ENCODE results near the gene CERCAM.
"Not testable (repeated sequence)": the region's sequence is repeated elsewhere in the genome, so short reads cannot be mapped to it uniquely, and the experiment has no call there.

Gene CERCAM

DNA sequence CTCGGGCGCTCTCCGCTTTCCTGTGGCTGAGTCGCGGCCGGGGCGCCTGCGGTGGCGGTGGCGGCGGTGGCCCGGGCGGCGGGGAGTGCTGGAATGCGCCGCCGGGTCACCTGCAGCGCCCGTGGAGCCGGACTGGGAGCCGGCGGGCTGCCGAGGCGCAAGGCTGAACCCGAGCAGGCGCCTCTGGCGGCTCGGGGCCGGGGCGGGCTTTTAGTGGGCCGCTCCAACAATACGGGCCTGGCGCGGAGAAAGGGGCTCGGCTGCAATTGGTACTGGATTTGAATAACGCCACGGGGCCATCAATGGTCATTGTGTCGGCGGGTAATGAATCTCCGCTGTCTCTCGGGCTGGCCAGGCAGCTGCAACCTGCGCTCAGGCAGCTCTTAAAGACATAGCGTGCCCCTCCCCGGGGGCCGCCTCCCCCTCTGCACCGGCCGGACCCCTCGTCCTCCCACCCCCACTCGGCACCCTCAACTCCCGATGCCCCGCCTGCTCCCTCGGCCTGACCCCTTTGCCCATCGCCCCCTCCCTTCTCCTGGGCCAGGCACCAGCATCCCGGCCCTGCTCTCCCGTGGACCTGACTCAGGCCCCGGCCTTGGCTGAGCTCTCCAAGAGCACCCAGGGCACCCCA, 27.4 kb upstream of the CERCAM start:
- no peak for DNase-seq (ENCODE audit: low spot score)

DNA sequence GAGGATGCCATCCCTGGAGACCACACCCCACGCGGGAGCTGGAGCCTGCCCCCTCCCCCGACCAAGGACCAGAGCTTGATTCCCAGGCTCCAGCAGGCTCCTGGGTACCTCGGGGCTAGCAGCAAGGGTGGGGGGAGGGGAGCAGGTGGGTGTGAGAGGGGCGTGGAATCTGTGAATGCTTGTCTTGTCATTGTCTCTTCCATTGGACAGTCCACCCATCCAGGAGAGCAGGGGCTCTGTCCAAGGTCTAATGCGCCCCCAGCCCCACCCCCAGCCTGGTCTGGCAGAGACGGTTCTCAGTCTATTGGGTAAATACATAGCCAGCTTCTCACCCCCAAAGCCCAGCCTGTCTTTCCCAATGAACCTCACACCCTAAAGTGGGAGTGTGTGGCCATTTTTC, 26.7 kb upstream of the CERCAM start:
- no peak for DNase-seq (ENCODE audit: low spot score)

DNA sequence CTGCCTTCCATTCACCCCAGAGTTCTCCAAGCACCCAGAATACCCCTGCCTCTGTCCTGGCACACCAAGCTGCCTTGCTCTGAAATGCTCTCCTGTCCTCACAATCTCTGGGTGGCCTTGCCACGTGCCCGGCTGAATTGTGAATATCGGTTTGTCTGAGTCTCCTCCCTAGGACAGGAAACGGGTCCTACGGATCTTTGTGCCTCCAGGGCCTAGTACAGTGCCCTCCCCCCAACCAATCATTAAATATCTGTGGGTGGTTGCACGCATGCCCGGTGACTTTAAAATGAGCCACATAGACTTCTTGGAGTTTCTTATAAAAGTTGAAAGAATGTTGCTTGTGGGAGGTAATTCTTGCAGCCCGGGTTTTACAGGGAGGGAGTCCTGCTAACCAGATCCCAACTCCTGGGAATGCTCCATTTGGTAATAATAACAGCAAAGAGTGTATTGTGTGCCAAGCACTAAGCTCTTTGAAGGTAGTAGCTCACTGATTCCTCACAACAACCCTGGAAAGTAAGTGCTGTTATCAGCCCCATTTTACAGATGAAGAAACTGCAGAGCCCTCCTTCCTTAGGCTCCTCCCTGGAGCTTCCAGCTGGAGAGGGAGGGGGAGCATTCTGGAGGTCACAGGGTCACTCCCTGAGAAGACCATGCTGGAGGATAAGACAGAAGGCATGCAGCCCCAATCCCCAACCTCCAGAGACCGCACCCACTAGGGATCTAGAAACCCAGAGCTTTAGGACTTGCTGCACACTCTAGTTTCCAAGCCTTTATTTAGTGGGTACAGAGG, 26.1 kb upstream of the CERCAM start:
- DNase-seq (ENCODE audit: low spot score), result no peak

DNA sequence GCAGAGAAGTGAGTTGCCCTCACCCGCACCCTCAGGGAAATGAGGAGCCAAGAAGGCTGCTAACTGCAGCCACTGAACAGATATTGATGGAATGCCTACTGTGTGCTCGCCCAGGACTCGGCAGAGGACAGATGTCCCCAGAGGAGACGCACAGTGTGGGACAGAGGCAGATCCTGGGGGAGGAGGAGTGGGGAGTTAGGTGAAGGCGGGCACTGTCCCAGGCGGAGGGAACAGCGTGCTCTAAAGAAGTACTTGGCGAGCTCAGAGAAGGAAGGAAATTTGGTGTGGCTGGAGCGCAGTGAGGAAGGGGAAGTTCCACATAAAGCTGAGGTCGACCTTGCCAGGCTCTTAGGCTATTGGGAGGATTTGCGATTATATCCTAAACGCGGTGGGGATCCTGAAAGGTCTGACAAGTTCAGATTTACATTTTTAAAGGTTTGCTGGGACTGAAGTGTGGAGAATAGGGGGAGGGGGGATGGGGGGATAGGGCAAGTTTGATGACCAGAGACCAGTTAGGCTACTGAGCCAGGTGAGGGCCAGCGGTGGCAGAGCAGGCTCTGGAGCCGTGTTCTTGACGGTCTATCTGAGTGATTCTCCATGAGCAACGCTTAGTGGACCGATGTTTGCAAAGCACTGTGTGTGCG, 23.6 kb upstream of the CERCAM start:
- no peak for DNase-seq (ENCODE audit: low spot score)

DNA sequence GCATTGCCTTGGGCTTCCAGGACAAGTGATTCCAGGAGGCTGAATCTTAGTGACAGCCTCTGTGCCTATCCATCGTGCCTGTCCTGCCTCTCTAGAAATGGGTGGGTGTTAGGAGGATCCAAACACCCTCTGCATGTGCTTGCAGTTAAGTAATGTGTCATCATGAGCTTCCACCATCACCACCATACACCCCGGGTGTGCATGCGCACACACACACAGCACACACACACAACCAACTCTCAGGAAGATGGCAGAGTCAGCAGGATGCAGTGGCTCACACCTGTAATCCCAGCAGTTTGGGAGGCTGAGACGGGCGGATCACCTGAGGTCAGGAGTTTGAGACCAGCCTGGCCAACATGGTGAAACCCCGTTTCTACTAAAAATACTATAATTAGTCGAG, 22.8 kb upstream of the CERCAM start:
- DNase-seq (ENCODE audit: low spot score), result no peak

DNA sequence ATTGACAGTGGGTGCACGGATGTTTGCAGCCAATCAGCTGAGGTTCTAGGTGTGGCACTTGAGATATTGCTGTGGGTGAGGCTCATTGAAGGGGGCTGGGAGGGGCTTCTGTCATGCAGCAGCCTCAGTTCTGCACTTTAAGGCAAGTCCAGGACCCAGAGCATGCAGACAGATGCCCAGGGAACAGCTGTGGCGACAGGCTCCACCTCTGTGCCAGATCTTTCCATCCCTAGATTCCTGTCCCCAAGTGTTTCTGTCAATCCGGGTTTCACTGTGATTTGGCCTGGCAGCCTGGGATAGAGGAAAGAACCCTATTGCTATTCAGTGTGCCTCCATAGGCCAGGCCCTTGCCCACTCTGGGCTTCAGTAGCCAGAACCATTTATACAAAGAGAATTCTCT, 20.8 kb upstream of the CERCAM start:
- no peak for DNase-seq (ENCODE audit: low spot score)

DNA sequence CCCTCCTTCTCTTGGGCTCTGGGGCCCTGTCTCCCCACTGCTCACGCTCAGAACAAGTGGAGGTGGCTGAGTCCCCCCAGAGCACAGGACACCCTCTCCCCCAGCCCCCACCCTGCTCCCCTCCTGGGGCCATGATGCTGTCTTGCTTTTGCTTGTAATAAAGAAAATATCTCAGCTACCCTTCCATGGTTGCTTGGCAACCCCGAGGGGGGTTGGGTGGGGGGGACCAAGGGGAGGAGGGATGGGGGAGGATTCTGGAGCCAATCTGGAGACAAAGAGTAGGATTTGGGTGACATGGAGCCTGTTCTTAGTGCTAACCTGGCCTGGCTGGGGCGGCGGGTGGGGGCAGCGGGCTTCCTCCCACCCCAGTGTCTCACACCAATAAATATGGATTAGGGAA, 16.1 kb upstream of the CERCAM start:
- no peak for DNase-seq (ENCODE audit: low spot score)

DNA sequence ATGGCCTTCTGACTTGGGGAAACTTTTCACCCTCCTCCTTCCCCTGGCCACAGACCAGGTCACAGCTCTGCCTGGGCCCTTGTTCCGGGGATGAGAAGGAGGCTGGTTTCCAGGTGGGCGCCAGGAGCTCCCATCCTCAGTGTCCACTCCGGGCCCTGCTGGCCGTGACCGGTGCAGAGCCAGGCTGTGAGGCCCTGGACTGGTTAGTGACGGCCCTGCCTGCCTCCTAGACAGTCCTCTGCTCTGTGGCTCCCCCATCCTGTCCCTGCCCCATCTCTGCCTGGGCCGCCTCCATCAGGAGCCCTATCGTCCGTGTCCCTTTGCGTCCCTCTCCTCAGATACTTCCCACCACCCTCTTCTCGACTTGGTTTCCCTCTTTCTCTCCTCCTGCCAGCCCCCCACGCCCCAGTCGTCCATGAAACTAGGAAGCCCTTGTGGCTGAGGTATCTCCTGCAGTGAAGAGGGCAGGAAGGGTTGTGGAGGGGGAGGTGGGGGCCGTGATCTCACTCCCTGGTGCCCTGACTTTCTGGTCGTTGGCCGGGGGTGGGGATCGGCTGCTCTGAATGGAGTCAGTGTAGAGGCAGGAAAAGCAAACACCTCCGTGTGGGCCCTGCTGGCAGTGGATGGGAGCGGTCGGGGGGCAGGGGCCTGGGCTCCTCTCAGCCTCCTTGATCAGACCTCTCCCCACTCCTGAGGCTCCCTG, 15.4 kb upstream of the CERCAM start:
- DNase-seq (ENCODE audit: low spot score), result no peak

DNA sequence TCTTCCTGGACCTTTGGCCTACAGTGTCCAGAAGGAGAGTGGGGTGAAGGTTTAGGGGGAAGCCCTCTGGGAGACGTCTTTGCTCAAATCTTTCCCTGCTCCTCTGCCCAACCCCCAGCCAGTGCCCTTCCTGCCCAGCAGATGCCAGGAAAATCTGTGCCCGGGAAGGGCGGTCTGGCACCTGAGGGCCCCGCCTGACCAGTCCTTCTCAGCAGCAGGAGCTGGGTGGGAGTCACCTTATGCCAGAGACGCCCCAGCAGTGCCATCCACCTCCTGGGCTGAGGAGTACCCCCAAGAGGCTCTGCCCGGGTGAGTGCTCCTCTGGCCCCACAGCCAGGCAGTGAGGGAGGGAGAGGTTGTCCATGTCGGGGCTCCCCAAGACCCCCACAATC, 14.9 kb upstream of the CERCAM start:
- no peak for DNase-seq (ENCODE audit: low spot score)

DNA sequence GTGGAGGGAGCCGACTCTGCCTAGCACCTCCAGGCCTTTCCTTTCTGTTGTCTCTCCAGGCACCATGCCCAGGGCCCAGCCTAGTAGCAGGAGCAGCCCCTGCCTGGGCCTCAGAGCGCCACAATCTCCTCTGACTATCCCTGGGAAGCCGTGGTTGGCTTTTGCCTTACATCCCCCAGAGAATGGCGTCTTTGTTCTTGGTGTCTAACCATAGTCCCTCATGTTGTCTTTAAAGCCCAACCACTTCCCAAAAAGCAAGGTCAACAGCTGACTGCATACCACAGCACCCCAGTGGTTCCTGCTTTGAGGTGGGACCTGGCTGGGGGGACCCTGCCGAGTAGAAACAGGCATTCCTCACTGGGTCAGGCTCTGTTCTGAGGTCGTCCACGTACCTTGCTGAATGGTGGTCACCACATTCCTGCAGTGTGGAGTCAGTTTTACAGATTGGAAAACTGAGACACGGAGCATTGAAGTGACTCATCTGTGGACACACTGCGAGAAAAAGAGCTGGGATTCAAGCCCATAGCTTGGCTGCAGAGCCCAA, 13.7 kb upstream of the CERCAM start:
- DNase-seq (ENCODE audit: low spot score), result no peak

DNA sequence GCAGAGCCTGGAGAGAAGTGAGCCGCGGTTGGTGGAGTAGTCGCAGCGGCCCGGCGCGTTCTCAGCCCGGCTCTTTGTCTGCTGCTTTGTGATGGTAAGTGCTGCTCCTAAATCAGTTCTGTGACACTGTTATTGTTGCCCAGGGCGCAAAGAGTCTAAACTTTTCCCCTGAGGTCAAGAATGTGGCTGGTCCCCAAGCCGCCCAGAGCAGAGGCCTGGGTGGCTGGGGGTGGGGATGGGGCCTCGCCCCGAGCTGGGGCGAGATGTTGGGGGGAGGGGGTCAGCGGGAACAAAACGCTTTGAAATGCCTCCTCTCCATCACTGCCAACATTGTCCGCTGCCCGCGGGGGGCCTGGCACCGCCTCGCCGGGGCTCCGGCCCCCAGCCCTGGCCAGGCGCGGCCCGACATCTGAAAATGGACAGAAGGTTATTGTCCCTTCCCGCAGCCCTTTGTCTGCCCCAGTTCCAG, 11.7 kb upstream of the CERCAM start:
- no peak for DNase-seq (ENCODE audit: low spot score)

DNA sequence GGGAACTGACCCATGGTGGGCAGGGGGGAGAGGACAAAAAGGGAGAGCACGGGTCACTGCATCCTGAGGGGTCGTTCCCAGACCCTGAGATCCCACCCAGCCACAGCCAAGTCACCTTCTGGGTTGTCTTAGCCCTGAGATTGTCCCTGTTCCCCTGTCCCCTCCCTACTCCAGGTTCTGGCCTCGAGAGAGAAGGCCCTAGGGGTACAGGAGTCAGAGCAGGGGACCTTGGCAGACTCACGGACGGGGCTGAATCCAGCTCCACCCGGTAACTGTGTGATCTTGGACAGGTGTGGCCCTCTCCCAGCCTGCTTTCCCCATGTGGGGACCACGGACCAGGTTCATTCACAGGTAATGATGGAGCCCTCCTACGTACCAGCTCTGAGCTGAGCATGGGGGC, 11.2 kb upstream of the CERCAM start:
- DNase-seq (ENCODE audit: low spot score), result no peak

DNA sequence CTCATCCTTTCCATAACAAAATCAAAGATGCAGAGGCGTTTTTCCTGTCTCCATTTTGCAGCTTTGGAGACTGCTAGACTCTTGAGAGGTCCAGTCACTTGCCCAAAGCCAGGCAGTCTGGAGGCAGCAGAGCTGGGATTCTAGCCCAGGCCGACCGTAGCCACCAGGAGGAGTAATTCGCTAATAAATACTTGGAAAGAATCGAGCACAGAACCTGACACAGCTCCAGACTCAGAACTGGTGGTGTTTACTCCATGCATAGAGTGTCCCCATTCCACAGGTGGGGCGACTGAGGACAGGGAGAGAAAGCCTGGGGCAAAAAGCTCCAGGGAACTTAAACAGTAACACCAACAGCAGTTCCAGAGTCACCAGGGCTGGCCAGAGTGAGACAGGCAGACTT, 10.7 kb upstream of the CERCAM start:
- peak; percentile 56 for DNase-seq (ENCODE audit: low spot score)

DNA sequence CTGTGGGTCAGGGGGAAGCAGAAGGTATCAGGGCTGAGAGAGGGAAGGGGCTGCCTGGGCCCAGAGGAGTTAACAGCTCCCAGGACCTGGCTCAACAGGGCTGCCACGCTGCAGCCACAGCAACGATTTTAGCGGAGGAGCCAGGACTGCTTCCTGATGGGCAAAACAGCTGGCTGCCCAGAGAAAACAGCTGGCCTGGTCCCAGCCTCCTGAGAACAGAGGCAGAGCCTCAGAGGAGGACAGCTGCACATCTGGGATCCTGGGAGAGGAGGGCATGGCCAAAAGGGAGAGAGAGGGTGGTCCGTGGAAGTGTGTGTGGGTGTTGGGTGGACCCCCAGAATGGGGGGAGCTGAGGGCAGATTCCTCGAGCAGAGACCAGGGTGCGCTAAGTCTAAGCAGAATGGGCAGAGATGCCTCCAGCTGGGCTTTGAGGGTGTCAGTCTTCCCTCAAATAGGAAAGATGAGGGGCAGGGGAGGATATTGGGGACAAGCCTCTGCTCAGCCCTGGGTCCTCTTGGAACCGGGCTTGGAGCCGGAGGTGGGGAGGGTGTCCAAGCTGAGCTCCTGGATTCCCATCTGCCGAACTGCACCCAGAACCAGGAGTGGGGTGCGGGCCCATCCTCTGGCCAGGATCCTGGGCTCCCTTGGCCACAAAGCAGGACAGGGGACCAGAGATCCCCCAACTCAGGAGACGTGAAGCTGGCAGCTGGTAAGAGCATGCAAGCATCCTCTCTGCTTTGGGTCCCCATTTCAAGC, 9.1 kb upstream of the CERCAM start:
- no peak for DNase-seq (ENCODE audit: low spot score)

DNA sequence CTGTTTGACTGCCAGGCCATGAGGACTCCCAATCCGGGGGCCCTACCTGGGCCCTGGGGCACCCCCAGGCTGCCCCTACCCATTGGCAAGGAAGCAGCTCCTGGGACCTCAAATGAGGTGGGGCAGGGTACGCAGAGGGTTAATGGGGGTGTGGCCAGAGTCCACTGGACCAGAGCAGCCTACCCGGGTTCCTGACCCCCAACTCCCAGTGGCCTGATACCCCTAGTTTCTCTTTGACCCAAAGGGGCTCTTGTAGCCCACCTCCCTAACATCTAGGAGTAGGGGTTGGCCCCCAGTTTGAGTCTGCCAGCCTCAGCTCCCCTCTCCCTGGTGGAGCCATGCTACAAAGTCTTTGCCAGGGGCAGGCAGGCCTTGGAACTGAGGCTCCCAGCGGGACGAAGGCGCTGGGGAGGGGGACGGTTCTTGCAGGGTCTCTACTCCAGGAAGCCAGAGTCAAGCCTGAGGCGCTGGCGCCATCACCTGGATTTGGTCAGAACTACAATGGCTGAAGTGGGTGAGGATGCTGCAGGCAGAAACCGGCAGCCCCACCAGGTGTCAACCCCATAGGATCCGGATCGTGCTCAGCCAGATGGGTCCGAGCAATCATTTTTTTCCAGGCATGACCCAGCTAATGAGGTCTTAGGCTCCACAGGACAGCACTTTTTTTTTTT, 8.4 kb upstream of the CERCAM start:
- peak; percentile 64 for DNase-seq (ENCODE audit: low spot score)

DNA sequence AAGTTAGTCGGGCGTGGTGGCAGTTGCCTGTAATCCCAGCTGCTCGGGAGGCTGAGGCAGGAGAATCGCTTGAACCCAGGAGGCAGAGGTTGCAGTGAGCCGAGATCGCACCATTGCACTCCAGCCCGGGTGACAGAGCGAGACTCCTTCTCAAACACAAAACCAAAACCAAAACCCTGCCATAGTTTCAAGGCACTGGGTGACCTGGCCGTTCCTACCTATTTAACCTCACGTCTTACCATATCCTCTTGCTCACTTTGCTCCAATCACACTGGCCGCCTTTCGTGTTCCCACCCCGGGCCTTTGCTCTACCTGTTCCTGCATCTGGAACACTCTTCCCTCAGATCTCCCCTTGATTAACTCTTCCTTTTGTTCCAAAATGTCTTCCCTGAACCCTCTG, 6.9 kb upstream of the CERCAM start:
- DNase-seq (ENCODE audit: low spot score), result not testable (repeated sequence)

DNA sequence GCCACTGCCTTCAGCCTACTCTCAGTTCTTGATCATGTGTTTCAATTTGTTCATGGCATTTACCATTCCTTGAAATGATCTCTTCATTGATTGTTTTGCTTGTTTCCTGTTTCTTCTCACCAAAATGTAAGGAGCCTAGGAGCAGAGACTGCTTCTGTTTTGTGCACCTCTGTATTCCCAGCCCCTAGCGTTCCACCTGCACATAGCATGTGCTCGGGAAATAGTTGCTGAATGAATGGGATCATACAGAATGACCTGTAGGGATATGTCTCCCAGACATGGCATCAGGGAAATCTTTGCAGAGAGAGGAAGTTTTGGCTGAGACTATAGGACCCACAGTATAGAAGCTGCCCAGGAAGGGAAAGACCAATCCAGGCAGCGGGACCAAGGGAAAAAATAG, 6.2 kb upstream of the CERCAM start:
- peak; percentile 31 for DNase-seq (ENCODE audit: low spot score)

DNA sequence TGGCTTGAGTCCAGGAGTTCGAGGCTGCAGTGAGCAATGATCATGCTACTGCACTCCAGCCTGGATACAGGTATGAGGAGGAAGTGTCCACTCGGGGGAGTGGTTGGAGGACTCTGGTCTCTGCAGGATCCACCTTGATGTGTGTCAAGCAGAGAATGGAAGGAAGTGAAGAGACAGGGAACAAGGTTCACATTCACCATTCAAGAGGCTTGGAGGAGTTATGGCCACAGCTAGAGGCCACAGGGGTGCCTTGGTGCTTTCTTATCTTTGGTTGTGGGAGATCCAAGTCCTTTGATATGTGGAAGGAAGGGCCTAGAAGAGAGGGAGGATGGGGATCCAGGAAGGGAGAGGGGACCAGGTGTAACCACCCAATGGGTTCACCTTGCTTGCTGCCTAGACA, 5.4 kb upstream of the CERCAM start:
- no peak for DNase-seq (ENCODE audit: low spot score)

DNA sequence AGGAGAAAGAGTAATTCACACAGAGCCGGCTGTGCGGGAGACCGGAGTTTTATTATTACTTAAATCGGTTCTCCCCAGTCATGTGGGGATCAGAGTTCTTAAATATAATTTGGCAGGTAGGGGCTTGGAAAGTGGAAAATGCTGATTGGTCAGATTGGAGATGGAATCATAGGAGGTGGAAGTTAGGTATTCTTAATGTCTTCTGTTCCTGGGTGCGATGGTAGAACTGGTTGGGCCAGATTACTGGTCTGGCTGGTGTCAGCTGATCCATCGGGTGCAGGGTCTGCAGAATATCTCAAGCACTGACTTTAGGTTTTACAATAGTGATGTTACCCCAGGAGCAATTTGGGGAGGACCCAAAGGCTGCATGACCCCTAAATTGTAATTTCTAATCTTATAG, 4.6 kb upstream of the CERCAM start:
- DNase-seq (ENCODE audit: low spot score), result no peak

DNA sequence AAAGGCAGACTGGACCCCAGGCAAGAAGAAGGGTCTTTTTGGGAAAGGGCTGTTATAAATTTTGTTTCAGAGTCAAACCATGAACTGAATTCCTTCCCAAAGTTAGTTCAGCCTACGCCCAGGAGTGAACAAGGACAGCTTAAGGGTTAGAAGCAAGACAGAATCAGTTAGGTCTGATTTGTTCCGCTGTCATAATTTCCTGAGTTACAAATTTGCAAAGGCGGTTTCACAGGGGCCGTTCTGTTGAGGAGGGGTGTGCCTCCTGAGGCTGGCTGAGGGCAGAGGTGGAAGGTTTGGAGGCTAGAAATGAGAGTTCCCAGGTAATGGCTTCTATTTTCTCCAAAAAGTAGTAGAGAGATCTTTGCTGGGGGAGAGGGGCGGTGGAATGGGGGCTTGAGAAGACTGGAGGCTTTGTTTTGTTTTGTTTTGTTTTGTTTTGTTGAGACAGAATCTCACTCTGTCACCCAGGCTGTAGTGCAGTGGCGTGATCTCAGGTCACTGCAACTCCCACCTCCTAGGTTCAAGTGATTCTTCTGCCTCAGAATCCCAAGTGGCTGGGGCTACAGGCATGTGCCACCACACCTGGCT, 4.1 kb upstream of the CERCAM start:
- no peak for DNase-seq (ENCODE audit: low spot score)
